HG02970 (cell line): ENCODE data around the gene ZNF100.
"Not testable (repeated sequence)": the region's sequence is repeated elsewhere in the genome, so short reads cannot be mapped to it uniquely, and the experiment has no call there.

Source experiments
- ATAC-seq: cut with Tn5 transposase; IDR thresholded peaks from one replicate; pipeline ENCODE4 v1.9.1; 2021; ENCODE audit warnings: mild to moderate bottlenecking, moderate library complexity, moderate number of reproducible peaks; ENCODE audit not compliant: unreplicated experiment, low FRiP score

Gene ZNF100

GRCh38 chr19:21705393-21705792, 62.0 kb downstream of the ZNF100 start:
- no peak for ATAC-seq

GRCh38 chr19:21704320-21704719, 63.1 kb downstream of the ZNF100 start:
- ATAC-seq = no peak

- ATAC-seq = no peak
These were observed 68.2 kb downstream of the ZNF100 start for GRCh38 chr19:21699197-21699596.

- no peak for ATAC-seq
These were observed 69.2 kb downstream of the ZNF100 start for GRCh38 chr19:21698215-21698614.

- no peak for ATAC-seq
These were observed 69.7 kb downstream of the ZNF100 start for GRCh38 chr19:21697698-21698097.

- ATAC-seq = no peak
These were observed 73.0 kb downstream of the ZNF100 start for GRCh38 chr19:21694171-21694906.

GRCh38 chr19:21693399-21693798, 74.0 kb downstream of the ZNF100 start:
- no peak for ATAC-seq

GRCh38 chr19:21691661-21692060, 75.7 kb downstream of the ZNF100 start:
- no peak for ATAC-seq

- no peak for ATAC-seq
These were observed 78.9 kb downstream of the ZNF100 start for GRCh38 chr19:21688464-21688863.

GRCh38 chr19:21680671-21681070, 86.7 kb downstream of the ZNF100 start:
- no peak for ATAC-seq

- ATAC-seq = no peak
These were observed 87.4 kb downstream of the ZNF100 start for GRCh38 chr19:21680026-21680425.

- ATAC-seq = no peak
These were observed 89.5 kb downstream of the ZNF100 start for GRCh38 chr19:21677696-21678418.

- no peak for ATAC-seq
These were observed 92.9 kb downstream of the ZNF100 start for GRCh38 chr19:21674454-21674853.

GRCh38 chr19:21673479-21673878, 93.9 kb downstream of the ZNF100 start:
- ATAC-seq = not testable (repeated sequence)
